OCI-LY1 (cell line): Measurements from ENCODE around the gene RCN2.

Experiments
- H2AFZ ChIP-seq: fragments of 200-600 bp; sonication (generic), shearing (Covaris generic); 2 replicates; pipeline ENCODE4 v1.6.0; 2014; ENCODE audit warnings: antibody characterized with exemption, mild to moderate bottlenecking, low read length
- H3F3A ChIP-seq: fragments of 200-600 bp; sonication (generic), shearing (Covaris generic); 2 replicates; pipeline ENCODE4 v1.6.0; 2014; ENCODE audit warnings: mild to moderate bottlenecking, antibody characterized with exemption, low read length, moderate library complexity; ENCODE audit not compliant: insufficient read depth
- H3K27ac ChIP-seq: fragments of 200-600 bp; sonication (generic); 2 replicates; pipeline ENCODE4 v1.5.1; 2014; ENCODE audit warnings: low read length, mixed run types, mild to moderate bottlenecking, low read depth; ENCODE audit not compliant: poor library complexity, severe bottlenecking
- H3K27me3 ChIP-seq: fragments of 200-600 bp; sonication (generic); 2 replicates; pipeline ENCODE4 v1.6.0; 2014; ENCODE audit warnings: antibody characterized with exemption, mild to moderate bottlenecking, low read length, moderate library complexity; ENCODE audit not compliant: insufficient read depth
- H3K36me3 ChIP-seq: fragments of 200-600 bp; sonication (generic); 2 replicates; pipeline ENCODE4 v1.6.1; 2014; ENCODE audit warnings: mild to moderate bottlenecking, antibody characterized with exemption, low read length, moderate library complexity, mixed read lengths; ENCODE audit not compliant: insufficient read depth
- H3K4me1 ChIP-seq: fragments of 200-600 bp; sonication (generic); 2 replicates; pipeline ENCODE4 v1.5.1; 2014; ENCODE audit warnings: mild to moderate bottlenecking, low read length, moderate library complexity; ENCODE audit not compliant: insufficient read depth, severe bottlenecking
- H3K4me2 ChIP-seq: fragments of 200-600 bp; sonication (generic), shearing (Covaris generic); 2 replicates; pipeline ENCODE4 v1.6.1; 2014; ENCODE audit warnings: low read length
- H3K4me3 ChIP-seq: fragments of 200-600 bp; sonication (generic); 2 replicates; pipeline ENCODE4 v1.5.1; 2014; ENCODE audit warnings: low read length, low read depth, mild to moderate bottlenecking, mixed read lengths; ENCODE audit not compliant: poor library complexity, severe bottlenecking
- H3K79me2 ChIP-seq: fragments of 200-600 bp; shearing (Covaris generic); 2 replicates; pipeline ENCODE4 v1.6.1; 2016; ENCODE audit warnings: mixed run types, low read length, mixed read lengths; ENCODE audit not compliant: insufficient read depth
- H3K9ac ChIP-seq: fragments of 200-600 bp; sonication (generic), shearing (Covaris generic); 2 replicates; pipeline ENCODE4 v1.6.1; 2014; ENCODE audit warnings: mild to moderate bottlenecking, low read length, mixed read lengths
- H3K9me2 ChIP-seq: fragments of 200-600 bp; sonication (generic), shearing (Covaris generic); 2 replicates; pipeline ENCODE4 v1.6.1; 2014; ENCODE audit warnings: low read depth, mild to moderate bottlenecking, low read length, mixed read lengths
- H3K9me3 ChIP-seq: fragments of 200-600 bp; shearing (Covaris generic); 2 replicates; pipeline ENCODE4 v1.6.1; 2014; ENCODE audit warnings: low read length, mixed read lengths
- H4K20me1 ChIP-seq: fragments of 200-600 bp; sonication (generic), shearing (Covaris generic); 2 replicates; pipeline ENCODE4 v1.6.0; 2016; ENCODE audit warnings: mild to moderate bottlenecking, low read length; ENCODE audit not compliant: insufficient read depth
- EZH2 ChIP-seq: fragments of 200-600 bp; sonication (generic), shearing (Covaris generic); IDR thresholded peaks from 2 replicates; pipeline ENCODE4 v1.8.0; 2017; ENCODE audit warnings: borderline replicate concordance, mixed run types, mild to moderate bottlenecking, antibody characterized with exemption, low read length, moderate library complexity, mixed read lengths
- TF ChIP-seq, protein P1 (sequence below): fragments of 200-600 bp; sonication (generic), shearing (Covaris generic); IDR thresholded peaks from 2 replicates; pipeline ENCODE4 v1.5.1; 2017; ENCODE audit warnings: mild to moderate bottlenecking, antibody characterized with exemption, low read length, moderate library complexity, mixed read lengths

Gene RCN2

DNA sequence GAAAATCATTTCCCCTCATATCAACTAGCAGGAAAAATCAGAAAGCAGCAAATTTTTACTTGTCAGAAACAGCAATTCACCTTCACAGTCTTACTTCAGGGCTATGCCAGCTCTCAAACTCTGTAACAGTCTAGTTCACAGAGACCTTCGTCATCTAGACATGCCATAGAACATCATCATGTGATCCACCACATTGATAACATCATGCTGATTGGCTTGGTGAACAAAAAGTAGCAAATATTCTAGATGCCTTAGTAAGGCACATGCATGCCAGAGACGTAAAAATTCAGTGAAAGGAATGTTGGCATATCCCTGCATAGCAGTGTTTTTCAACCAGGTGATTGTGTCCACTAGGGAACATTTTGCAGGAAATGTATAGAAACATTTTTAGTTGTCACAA, 17.8 kb upstream of the RCN2 start:
- H3K4me1 ChIP-seq, result no peaks in the 10 kb centered on the region
- no peaks in the 10 kb centered on the region for H3K36me3 ChIP-seq
- H2AFZ ChIP-seq, result no peak overlapping the region
- no peaks in the 10 kb centered on the region for H4K20me1 ChIP-seq
- no peak overlapping the region for H3K27ac ChIP-seq
- no peak overlapping the region for H3K9ac ChIP-seq
- H3K9me2 ChIP-seq, result no peaks in the 10 kb centered on the region
- no peaks in the 10 kb centered on the region for H3K79me2 ChIP-seq
- H3K9me3 ChIP-seq, result no peaks in the 10 kb centered on the region
- no peak overlapping the region for H3K4me2 ChIP-seq
- no peaks in the 10 kb centered on the region for H3K27me3 ChIP-seq
- no peaks in the 10 kb centered on the region for H3F3A ChIP-seq
- no peak overlapping the region for H3K4me3 ChIP-seq
- TF ChIP-seq, protein P1, sequence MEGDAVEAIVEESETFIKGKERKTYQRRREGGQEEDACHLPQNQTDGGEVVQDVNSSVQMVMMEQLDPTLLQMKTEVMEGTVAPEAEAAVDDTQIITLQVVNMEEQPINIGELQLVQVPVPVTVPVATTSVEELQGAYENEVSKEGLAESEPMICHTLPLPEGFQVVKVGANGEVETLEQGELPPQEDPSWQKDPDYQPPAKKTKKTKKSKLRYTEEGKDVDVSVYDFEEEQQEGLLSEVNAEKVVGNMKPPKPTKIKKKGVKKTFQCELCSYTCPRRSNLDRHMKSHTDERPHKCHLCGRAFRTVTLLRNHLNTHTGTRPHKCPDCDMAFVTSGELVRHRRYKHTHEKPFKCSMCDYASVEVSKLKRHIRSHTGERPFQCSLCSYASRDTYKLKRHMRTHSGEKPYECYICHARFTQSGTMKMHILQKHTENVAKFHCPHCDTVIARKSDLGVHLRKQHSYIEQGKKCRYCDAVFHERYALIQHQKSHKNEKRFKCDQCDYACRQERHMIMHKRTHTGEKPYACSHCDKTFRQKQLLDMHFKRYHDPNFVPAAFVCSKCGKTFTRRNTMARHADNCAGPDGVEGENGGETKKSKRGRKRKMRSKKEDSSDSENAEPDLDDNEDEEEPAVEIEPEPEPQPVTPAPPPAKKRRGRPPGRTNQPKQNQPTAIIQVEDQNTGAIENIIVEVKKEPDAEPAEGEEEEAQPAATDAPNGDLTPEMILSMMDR, result no peak
- no peak for TF ChIP-seq EZH2

GRCh38 chr15:76916369-76916768, 15.2 kb upstream of the RCN2 start:
- Histone ChIP-seq H3K9me3 (no peaks in the 10 kb centered on the region), H3K4me1 (no peaks in the 10 kb centered on the region), H3K4me3 (no peak overlapping the region), H3K9me2 (no peaks in the 10 kb centered on the region), H4K20me1 (no peaks in the 10 kb centered on the region), H3K4me2 (no peak overlapping the region), H3K9ac (no peak overlapping the region), H3K36me3 (no peaks in the 10 kb centered on the region), H3K27me3 (no peaks in the 10 kb centered on the region), H2AFZ (no peak overlapping the region), H3K79me2 (no peaks in the 10 kb centered on the region), H3K27ac (no peak overlapping the region), H3F3A (no peaks in the 10 kb centered on the region)
- TF ChIP-seq, protein P1, result no peak
- TF ChIP-seq EZH2, result no peak

- H2AFZ ChIP-seq, result no peak overlapping the region
- TF ChIP-seq EZH2, result no peak
- TF ChIP-seq, protein P1, result no peak
- no peak overlapping the region for H3K4me3 ChIP-seq
- H3F3A ChIP-seq, result no peaks in the 10 kb centered on the region
- H3K4me2 ChIP-seq, result no peak overlapping the region
- no peak overlapping the region for H3K9ac ChIP-seq
- H4K20me1 ChIP-seq, result no peaks in the 10 kb centered on the region
- no peaks in the 10 kb centered on the region for H3K27me3 ChIP-seq
- H3K79me2 ChIP-seq, result no peaks in the 10 kb centered on the region
- H3K36me3 ChIP-seq, result peaks cover 5% of the 10 kb centered on the region; the same call in 1 of the 2 replicates
- H3K27ac ChIP-seq, result no peak overlapping the region
- H3K9me3 ChIP-seq, result no peaks in the 10 kb centered on the region
- peaks cover 19% of the 10 kb centered on the region for H3K4me1 ChIP-seq
- H3K9me2 ChIP-seq, result no peaks in the 10 kb centered on the region
Observed at GRCh38 chr15:76928201-76928600, 3.3 kb upstream of the RCN2 start.
